HG03103 (cell line): ENCODE measurements around the gene RAN.
A peak's percentile ranks its signal among the peaks of the same experiment; 100 is the strongest.
"Not testable (repeated sequence)": the region's sequence is repeated elsewhere in the genome, so short reads cannot be mapped to it uniquely, and the experiment has no call there.

ENCODE experiments used
- ATAC-seq: cut with Tn5 transposase; IDR thresholded peaks from one replicate; pipeline ENCODE4 v1.9.1; 2021; ENCODE audit warnings: low read depth; ENCODE audit not compliant: unreplicated experiment

The RAN gene

DNA sequence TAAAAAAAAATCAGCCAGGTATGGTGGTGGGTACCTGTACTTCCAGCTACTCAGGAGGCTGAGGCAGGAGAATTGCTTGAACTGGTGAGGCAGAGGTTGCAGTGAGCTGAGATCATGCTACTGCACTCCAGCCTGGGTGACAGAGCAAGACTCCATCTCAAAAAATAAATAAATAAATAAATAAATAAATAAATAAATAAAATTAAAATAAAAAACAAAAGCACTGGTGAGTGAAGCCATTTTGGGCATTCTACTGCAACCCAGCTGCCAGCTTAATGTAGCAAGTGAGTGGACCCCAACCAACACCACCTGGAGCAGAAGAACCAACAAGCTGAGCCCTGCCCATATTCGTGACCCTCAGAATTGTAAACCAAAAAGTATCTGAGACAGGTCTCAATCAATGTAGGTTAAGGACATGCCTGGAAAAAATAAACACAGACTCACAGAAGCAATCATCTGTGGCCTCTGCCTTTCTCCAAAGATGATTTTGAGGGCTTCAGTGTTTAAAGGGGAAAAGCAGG lies 23.0 kb upstream of the RAN start:
- not testable (repeated sequence) for ATAC-seq

DNA sequence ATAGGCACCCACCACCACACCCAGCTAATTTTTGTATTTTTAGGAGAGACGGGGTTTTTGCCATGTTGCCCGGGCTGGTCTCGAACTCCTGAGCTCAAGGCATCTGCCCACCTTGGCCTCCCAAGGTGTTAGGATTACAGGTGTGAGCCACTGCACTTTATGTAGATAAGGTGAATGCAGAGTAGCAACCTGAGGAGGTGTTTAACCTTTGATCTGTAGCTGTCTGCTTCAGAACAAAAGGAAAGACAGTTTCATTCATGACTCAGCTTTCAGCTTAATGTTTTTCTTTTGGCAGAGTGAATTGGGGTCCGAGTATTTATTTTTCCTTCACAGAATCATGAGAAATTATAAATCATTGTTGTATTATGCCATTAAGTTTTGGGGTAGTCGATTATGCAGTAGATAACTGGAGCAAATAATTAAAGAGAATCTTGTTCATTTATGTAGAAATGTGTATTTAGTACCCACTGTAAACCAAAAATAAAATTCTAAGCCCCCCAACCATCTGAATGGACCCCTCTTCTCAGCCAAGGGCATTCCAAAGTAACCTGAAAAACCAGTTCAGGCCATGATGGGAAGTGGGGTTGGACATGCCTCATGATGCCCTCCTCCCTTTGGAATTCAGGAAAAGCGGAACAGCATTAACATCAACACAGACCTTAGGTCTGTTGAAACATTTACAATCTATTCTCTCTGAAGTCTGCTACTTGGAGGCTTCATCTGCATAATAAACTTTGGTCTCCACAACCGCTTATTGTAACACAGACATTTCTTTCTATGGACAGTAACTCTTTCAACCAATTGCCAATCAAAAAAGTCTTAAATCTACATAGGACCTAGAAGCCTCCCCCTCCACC lies 22.1 kb upstream of the RAN start:
- no peak for ATAC-seq

DNA sequence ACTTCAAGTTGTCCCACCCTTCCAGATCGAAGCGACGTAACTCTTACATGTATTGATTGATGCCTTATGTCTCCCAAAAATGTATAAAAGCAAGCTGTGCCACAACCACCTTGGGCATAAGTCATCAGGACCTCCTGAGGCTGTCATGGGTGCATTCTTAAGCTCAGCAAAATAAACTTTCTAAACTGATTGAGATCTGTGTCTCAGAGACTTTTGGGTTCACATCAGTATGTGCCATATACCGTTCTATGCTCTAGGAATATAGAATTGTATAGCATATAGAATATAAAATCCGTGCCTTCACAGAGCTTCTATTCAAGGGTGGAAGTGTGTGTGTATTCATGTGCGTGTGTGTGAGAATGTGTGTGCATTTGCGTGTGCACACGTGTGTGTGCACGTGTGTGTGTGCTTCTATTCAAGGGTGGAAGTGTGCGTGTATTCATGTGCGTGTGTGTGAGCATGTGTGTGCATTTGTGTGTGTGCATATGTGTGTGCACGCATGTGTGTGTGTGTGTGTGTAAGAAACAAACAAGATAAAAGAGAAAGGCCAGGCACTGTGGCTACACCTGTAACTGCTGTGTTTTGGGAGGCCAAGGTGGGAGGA lies 21.3 kb upstream of the RAN start:
- ATAC-seq = no peak

DNA sequence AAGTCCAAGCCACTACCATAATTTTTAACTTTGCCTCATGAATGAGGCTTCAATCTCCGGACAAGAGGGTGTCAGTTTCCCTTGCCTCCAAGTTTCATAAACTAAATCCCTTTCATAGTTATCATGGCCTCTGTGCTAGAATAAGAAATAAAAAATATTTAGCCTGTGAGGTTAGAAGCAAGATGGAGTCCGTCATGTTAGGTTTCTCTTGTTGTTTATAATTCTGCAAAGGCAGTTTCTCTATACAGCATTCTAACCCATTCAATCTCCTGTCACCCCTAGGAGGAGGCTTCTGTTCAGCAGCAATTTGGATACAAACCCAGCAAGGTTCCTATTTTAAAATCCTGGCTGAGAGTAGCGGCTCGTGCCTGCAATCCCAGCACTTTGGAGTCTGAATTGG lies 15.8 kb upstream of the RAN start:
- no peak for ATAC-seq

DNA sequence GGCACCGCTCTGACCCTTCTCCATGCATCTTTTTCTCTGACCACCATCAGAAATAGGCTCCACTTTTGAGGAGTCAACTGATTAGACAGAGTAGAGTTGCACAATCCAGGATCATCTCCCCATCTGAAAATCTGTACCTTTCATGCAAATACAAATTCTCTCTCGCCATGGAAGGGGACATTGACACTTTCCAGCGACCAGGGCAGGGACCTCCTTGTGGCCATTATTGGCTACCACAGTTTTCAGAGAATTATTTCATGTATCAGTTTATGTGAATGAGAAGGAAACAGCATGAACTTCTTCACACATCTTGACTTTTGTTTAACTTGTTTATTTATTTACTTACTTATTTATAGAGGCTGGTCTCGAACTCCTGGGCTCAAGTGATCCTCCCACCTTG lies 13.8 kb upstream of the RAN start:
- ATAC-seq = no peak

DNA sequence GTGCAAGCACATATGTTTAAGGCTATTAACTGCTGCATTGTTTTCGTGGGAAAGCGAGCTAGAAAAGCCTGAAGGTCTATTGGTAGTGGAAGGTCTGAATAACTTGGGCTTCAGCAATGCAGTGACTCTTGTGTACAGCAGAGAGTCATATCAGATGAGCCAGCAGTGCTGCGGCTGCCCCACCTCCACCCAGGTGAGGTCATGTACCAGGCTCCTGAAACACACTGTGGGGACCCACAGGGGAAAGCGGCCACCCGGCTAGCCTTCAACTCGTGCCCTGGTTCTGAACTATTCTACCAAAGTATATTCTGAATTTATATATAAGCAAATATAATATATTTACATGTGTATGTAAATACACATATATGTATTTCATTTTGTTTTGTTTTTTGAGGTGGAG lies 12.7 kb upstream of the RAN start:
- ATAC-seq = no peak

DNA sequence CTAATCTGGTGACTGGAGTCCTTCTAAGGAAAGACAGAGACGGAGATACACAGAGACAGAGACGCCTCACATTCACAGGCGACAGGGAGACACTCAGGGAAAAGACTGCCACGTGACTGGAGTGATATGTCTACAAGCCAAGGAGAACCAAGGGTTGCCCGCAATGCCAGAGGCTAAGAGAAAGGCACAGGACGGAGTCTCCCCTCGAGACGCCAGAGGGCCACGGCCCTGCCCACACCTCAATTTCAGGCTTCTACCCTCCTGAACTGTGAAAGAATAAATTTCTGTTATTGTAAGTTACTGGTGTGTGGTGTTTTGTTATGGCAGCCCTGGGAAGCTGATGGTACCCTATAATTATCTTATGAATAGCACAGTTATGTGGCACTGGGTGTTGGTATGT lies 11.6 kb upstream of the RAN start:
- no peak for ATAC-seq

DNA sequence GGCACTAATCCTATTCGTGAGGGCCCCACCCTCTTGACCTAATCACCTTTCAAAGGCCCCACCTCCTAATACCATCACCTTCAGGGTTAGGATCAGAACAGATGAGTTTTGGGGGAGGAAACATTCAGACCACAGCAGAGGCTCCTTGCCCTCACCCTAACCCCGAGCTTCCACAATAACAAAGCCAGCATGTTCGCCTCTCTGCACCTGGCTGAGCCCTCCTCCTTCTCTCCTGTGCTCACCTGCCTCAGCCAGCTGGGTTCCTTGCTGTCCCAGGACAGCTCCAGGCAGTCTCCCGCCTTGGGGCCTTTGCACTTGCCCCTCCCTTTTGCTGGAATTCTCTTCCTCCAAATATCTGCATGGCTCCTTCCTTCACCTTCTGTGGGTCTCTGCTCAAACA lies 9.7 kb upstream of the RAN start:
- ATAC-seq = no peak

DNA sequence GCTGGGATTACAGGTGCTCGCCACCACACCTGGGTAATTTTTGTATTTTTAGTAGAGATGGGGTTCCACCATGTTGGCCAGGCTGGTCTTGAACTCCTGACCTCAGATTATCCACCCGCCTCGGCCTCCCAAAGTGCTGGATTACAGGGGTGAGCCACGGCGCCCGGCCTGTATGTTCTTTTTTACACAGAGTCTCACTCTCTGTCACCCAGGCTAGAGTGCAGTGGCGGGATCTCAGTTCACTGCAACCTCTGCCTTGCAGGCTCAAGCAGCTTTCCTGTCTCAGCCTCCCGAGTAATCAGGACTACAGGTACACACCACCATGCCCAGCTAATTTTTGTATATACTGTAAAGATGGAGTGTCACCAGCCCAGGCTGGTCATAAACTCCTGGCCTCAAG lies 9.1 kb upstream of the RAN start:
- not testable (repeated sequence) for ATAC-seq

DNA sequence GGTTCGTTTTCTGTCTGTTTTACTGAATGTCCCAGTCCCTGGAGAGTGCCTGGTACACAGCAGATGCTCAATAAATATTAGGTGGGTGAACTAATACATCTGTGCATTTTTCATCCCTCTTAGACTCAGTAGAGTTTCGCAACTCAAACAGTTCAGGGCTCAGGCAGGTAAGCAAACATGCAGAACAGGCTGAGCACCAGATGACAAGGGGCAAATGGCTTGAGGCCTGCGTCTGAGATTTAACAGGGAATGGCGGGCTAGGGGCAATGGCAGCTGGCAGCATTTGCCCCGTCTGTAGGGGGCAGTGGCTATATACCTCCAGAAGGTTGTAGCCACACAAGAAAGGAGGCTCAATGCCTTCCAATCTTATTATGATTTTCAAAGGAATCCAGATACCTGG lies 8.6 kb upstream of the RAN start:
- ATAC-seq = no peak

DNA sequence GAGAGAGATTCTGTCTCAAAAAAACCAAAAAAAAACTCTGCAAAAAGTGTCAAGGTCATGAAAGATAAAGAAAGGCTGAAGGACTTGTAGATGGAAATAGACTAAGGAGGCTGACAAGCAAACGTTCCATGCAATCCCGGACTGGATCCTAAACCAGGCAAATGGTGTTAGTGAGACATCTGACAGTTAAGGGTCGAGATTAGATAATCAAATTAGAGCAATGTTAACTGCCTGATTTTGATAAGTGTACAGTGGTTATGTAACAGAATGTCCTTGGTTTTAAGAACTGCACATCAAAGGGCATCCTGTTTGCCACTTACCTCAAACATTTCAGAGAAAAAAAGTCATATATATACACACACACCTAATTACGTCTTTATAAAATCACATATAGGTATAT lies 3.5 kb upstream of the RAN start:
- ATAC-seq = no peak

DNA sequence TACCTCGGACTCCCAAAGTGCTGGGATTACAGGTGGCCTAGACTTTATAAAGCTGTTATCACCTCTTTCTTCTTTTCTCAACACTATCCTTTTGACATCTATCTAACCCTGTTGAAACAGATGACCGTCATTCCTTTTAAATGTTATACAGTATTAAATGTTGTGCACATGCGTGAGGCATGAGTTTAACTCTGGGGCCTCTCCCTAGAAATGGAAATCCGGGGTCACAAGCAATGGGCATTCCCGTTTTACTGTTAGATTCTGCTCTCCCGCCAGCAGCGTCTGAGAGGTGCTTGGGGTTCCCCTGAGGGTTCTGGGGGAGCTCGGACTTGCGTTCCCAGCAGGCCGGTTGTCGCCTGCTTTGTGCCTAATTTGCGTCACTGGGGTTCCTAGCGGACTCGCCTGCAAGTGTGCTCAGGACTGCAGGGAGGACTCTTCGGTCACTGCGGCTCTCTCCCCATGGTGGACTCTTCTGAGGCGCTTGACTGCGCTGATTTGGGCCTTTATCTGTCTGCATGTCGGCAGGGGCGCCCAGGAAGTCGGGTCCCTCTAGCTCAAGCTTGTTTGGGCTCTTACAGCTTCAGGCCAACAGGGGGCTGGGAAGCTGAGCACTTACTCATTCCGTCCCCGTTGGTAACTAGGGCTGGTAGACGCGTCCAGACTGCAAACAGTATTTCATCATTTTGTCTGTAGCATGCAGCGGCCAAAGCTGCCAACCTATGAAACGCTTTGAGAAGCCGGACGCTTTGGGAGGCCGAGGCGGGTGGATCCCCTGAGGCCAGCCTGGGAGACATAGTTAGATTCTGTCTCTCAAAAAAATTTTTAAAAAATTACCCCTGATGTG lies 1.2 kb upstream of the RAN start:
- peak; percentile 49 for ATAC-seq

DNA sequence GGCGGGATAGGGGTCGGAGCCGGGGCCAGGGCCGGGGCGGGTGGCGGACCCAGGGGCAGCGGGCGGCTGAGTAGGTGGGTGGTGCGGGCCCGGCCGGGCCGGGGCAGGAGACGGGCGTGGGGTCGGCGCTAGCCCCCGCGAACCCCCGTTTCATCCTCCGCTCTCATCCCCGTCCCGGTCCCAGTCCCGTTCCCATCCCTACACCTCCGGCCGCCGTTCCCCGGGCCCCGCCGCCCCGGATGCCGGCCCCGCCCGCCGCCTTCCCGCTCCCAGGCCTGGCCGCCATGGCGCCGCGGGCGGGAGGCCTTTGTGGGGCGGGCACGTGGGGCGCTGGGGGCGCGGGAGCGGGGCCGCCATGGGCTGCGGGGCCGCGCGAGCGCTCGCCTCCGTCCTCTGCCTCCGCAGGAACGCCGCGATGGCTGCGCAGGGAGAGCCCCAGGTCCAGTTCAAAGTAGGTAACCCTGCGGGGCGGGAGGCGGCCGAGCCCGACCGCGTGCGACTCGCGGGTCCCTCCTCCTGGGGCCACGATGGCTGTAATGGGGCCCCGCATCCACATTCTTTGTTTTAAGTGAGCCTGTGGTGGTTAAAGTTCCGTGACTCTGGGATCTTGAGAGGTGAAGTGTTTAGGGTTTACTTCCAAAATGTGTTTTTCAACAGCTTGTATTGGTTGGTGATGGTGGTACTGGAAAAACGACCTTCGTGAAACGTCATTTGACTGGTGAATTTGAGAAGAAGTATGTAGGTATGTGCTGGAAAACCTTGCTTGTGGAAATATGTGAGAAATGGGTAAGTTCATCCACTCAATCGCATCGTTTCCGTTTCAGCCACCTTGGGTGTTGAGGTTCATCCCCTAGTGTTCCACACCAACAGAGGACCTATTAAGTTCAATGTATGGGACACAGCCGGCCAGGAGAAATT lies 572 bp downstream of the RAN start:
- ATAC-seq = peak; percentile 12

DNA sequence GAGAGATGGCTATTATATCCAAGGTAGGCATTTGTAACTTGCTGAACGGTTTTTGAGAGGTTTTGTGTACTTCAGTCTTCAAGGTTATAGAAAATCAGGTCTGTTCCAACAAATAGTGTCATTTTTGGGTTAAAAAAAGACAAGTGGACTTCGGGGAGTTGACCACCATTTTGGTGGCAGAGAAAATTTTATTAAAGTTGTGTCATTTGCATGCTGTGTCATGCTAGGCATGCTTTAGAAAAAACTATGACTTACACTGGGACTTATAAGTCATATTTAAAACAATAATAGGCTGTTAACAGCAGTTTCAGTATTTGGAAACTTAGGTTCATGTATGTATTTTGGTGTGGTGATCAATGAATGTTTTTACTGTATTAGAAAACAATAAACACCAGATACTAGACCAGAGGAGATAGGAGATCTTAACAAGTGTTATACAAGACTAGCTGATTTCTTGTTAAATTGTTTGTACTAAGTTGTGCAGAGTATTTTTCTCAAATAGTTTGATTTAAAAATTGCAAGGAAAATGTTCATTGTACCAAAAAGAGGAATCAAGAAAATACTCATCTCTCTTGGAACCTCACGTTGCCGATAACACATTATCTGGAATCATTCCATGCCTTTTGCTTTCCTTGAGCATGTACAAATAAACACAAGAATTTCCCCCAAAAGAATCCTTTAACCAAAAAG lies 1.4 kb downstream of the RAN start:
- ATAC-seq = no peak

DNA sequence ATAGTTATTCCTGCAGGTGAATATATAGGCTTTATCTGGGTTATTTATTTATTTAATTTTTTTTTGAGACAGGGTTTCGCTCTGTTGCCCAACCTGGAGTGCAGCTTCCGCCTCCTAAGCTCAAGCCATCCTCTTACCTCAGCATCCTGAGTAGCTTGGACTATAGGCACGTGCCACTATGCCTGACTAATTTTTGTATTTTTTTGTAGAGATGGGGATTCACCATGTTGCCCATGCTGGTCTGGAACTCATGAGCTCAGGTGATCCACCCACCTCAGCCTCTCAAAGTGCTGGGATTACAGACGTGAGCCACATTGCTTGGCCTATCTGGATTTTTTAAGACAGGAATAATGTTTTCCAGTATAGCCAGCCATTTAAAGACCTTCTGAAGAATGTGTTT lies 2.0 kb downstream of the RAN start:
- ATAC-seq = no peak

DNA sequence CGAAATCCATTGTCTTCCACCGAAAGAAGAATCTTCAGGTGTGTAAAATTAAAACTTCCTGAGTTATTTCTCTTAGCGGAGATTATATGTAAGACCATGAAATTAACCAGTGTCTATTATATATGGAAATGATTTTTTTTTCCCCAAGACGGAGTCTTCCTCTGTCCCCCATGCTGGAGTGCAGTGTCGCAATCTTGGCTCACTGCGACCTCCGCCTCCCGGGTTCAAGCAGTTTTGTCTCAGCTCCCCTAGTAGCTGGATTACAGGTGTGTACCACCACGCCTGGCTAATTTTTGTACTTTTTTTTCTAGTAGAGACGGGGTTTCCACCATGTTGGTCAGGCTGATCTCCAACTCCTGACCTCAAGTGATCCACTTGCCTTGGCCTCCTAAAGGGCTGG lies 2.8 kb downstream of the RAN start:
- ATAC-seq = no peak

DNA sequence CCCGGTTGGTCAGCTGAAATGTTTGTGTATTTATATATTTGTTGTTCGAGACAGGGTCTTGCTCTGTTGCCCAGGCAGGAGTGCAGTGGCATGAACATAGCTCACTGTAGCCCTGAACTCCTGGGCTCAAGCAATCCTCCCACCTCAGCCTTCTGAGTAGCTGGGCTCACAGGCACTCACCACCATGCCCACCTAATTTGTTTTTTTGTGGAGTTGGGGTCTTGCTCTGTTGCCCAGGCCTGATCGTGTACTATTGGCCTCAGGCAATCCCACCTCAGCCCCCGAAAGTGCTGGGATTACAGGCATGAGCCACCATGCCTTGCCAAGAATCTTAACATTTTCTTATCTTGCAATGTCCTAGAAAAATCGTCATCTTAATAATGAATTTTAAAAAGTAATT lies 3.3 kb downstream of the RAN start:
- no peak for ATAC-seq

DNA sequence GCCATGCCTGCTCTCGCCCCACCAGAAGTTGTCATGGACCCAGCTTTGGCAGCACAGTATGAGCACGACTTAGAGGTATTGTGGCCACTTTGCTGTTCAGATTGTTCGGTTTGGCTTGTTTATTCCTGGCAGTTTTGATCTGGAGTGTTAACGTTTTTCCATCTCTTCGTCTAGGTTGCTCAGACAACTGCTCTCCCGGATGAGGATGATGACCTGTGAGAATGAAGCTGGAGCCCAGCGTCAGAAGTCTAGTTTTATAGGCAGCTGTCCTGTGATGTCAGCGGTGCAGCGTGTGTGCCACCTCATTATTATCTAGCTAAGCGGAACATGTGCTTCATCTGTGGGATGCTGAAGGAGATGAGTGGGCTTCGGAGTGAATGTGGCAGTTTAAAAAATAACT lies 3.8 kb downstream of the RAN start:
- not testable (repeated sequence) for ATAC-seq

DNA sequence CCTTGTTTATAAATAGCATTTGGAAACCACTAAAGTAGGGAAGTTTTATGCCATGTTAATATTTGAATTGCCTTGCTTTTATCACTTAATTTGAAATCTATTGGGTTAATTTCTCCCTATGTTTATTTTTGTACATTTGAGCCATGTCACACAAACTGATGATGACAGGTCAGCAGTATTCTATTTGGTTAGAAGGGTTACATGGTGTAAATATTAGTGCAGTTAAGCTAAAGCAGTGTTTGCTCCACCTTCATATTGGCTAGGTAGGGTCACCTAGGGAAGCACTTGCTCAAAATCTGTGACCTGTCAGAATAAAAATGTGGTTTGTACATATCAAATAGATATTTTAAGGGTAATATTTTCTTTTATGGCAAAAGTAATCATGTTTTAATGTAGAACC lies 4.4 kb downstream of the RAN start:
- ATAC-seq = no peak

DNA sequence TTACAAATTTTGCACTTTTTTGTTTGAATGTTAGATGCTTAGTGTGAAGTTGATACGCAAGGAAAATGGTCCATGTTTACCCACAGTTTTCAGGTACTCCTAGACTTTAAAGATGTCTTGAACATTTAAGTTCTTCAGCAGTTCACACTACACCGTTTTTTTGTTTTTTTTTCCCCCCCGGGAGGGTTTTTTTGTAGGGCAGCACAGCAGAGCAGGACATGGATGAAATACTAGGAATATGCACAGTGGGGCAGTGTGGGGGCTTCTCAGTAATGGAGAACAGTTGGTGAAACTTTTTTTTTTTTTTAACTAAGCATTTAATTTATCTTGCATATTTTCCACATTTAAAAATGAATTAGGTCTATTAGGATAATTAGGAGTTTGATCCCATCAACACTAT lies 4.9 kb downstream of the RAN start:
- ATAC-seq = no peak
